DOHH2 (cell line): ENCODE results near the gene MAST2.

Experiments used
- CTCF ChIP-seq: fragments of 200-600 bp; sonication (generic); IDR thresholded peaks from one replicate; pipeline ENCODE4 v1.5.1; 2014; ENCODE audit warnings: antibody characterized with exemption, mild to moderate bottlenecking, low read depth, low read length; ENCODE audit not compliant: poor library complexity, severe bottlenecking
- EZH2phosphoT487 ChIP-seq: fragments of 200-600 bp; sonication (generic); IDR thresholded peaks from 2 replicates; pipeline ENCODE4 v1.6.1; 2017; ENCODE audit warnings: borderline replicate concordance, mild to moderate bottlenecking, antibody characterized with exemption, low read length, moderate library complexity, mixed read lengths

GRCh38 chr1:46010611-46011010 is 207.2 kb downstream of the MAST2 start:
- TF ChIP-seq CTCF (no peak), EZH2phosphoT487 (no peak)
